Colonic mucosa (tissue), 4 donors: ENCODE results near the gene CRHBP. TPM values are rescaled to one million over a fixed set of nuclear protein-coding genes. Genes with fewer than 3 reads are reported as not detected.

Source experiments
- DNase-seq: peaks from one replicate; pipeline ENCODE4 v3.0.0-alpha.2; 2020
- H3K27ac ChIP-seq: fragments of 200-600 bp; one replicate; pipeline ENCODE4 v1.8.0; 2021
- H3K27me3 ChIP-seq: fragments of 200-600 bp; one replicate; pipeline ENCODE4 v1.8.0; 2021
- H3K36me3 ChIP-seq: fragments of 200-600 bp; one replicate; pipeline ENCODE4 v1.8.0; 2021
- H3K4me1 ChIP-seq: fragments of 200-600 bp; one replicate; pipeline ENCODE4 v1.8.0; 2021; ENCODE audit warnings: mild to moderate bottlenecking
- H3K4me3 ChIP-seq: fragments of 200-600 bp; one replicate; pipeline ENCODE4 v1.8.0; 2021
- H3K9ac ChIP-seq, 2 donors: one replicate each; pipeline ENCODE4 v1.7.0; 2013; ENCODE audit warnings: control low read depth in 2 of 2, low read depth in 2 of 2, low read length in 2 of 2
- H3K9me3 ChIP-seq: fragments of 200-600 bp; one replicate; pipeline ENCODE4 v1.8.0; 2021
- CTCF ChIP-seq: fragments of 200-600 bp; IDR thresholded peaks from one replicate; pipeline ENCODE4 v1.8.0; 2022; ENCODE audit warnings: antibody characterized with exemption, mild to moderate bottlenecking
- intact Hi-C: fragments of 100-400 bp; cut with DNase I; formaldehyde crosslinking; loops from one replicate; pipeline ENCODE4 v1.14.1; 2022
- total RNA-seq, 2 donors: library from RNA; stranded (reverse); fragmentation: NEBNext Ultra II Directional in 1 of 2; extraction: Animal tissue kit (Norgen Biotek cat#: 25700) in 1 of 2; gene quantifications; one replicate each; pipeline ENCODE4 v1.2.1, GENCODE V29; 2021
- donor health status: healthy.
- donor health status: DM: no; HTN: no; CAD: no.
- donor health status: DM: no; HTN: no; CAD: no.

The CRHBP gene
- total RNA-seq, 2 donors from 2014 or later = 0.40 to 0.61 TPM

- Histone ChIP-seq H3K9me3 (no peaks in the 10 kb centered on the region), H3K9ac (no peak overlapping the region), H3K27ac (no peak overlapping the region), H3K36me3 (no peaks in the 10 kb centered on the region), H3K27me3 (no peaks in the 10 kb centered on the region), H3K4me1 (no peaks in the 10 kb centered on the region), H3K4me3 (no peak overlapping the region)
- intact Hi-C loops = no loop called here
- TF ChIP-seq CTCF = no peak
- no peak for DNase-seq
Observed at GRCh38 chr5:76926329-76927105, 26.3 kb upstream of the CRHBP start.

- no peak for TF ChIP-seq CTCF
- no peaks in the 10 kb centered on the region for H3K36me3 ChIP-seq
- intact Hi-C loops = no loop called here
Observed at GRCh38 chr5:76927961-76928360, 24.9 kb upstream of the CRHBP start.

GRCh38 chr5:76930083-76930482 is 22.8 kb upstream of the CRHBP start:
- Histone ChIP-seq H3K9ac (no peak overlapping the region), H3K4me3 (no peak overlapping the region), H3K4me1 (no peaks in the 10 kb centered on the region), H3K27me3 (no peaks in the 10 kb centered on the region), H3K27ac (no peak overlapping the region), H3K36me3 (no peaks in the 10 kb centered on the region), H3K9me3 (no peaks in the 10 kb centered on the region)
- intact Hi-C loops = no loop called here
- TF ChIP-seq CTCF = no peak
- DNase-seq = no peak

More at GRCh38 chr5:76927961-76928360, 24.9 kb upstream of the CRHBP start:
- Histone ChIP-seq H3K27ac (no peak overlapping the region), H3K4me3 (no peak overlapping the region), H3K9me3 (no peaks in the 10 kb centered on the region), H3K9ac (no peak overlapping the region), H3K4me1 (no peaks in the 10 kb centered on the region), H3K27me3 (no peaks in the 10 kb centered on the region)
- no peak for DNase-seq

- no peak overlapping the region for H3K27ac ChIP-seq
- no peaks in the 10 kb centered on the region for H3K4me1 ChIP-seq
- intact Hi-C loops = no loop called here
- no peaks in the 10 kb centered on the region for H3K36me3 ChIP-seq
- no peak overlapping the region for H3K4me3 ChIP-seq
- DNase-seq = no peak
- no peak overlapping the region for H3K9ac ChIP-seq
- no peaks in the 10 kb centered on the region for H3K9me3 ChIP-seq
- H3K27me3 ChIP-seq = no peaks in the 10 kb centered on the region
- TF ChIP-seq CTCF = no peak
Observed at GRCh38 chr5:76938177-76938576, 14.7 kb upstream of the CRHBP start.

GRCh38 chr5:76941000-76941399 is 11.8 kb upstream of the CRHBP start:
- H3K27me3 ChIP-seq = no peaks in the 10 kb centered on the region
- no peak for DNase-seq
- H3K27ac ChIP-seq = no peak overlapping the region
- no peak for TF ChIP-seq CTCF
- no peaks in the 10 kb centered on the region for H3K9me3 ChIP-seq
- H3K4me3 ChIP-seq = no peak overlapping the region
- H3K36me3 ChIP-seq = no peaks in the 10 kb centered on the region
- no peak overlapping the region for H3K9ac ChIP-seq
- no peaks in the 10 kb centered on the region for H3K4me1 ChIP-seq
- intact Hi-C loops = no loop called here
